ENCODE data around the gene MED23.
"Not testable (repeated sequence)": the region's sequence is repeated elsewhere in the genome, so short reads cannot be mapped to it uniquely, and the experiment has no call there.

DNA sequence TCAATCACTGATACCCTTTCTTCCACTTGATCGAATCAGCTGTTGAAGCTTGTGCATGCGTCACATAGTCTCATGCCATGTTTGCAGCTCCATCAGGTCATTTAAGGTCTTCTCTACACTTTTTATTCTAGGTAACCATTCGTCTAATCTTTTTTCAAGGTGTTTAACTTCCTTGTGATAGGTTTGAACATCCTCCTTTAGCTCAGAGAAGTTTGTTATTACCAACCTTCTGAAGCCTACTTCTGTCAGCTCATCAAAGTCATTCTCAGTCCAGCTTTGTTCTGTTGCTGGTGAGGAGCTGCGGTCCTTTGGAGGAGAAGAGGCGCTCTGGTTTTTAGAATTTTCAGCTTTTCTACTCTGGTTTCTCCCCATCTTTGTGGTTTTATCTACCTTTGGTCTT, 97.1 kb downstream of the MED23 start:
- TF ChIP-seq, protein P1, sequence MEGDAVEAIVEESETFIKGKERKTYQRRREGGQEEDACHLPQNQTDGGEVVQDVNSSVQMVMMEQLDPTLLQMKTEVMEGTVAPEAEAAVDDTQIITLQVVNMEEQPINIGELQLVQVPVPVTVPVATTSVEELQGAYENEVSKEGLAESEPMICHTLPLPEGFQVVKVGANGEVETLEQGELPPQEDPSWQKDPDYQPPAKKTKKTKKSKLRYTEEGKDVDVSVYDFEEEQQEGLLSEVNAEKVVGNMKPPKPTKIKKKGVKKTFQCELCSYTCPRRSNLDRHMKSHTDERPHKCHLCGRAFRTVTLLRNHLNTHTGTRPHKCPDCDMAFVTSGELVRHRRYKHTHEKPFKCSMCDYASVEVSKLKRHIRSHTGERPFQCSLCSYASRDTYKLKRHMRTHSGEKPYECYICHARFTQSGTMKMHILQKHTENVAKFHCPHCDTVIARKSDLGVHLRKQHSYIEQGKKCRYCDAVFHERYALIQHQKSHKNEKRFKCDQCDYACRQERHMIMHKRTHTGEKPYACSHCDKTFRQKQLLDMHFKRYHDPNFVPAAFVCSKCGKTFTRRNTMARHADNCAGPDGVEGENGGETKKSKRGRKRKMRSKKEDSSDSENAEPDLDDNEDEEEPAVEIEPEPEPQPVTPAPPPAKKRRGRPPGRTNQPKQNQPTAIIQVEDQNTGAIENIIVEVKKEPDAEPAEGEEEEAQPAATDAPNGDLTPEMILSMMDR (IDR thresholded peaks at IDR 0.05), result not testable (repeated sequence)
- TF ChIP-seq POLR2A (IDR thresholded peaks at IDR 0.05), result not testable (repeated sequence)
